ENCODE measurements around the gene SERTAD2.

The SERTAD2 gene

GRCh38 chr2:64607381-64608304 lies 46.1 kb downstream of the SERTAD2 start:
- no peak for DNase-seq (ENCODE audit: low read depth)

DNA sequence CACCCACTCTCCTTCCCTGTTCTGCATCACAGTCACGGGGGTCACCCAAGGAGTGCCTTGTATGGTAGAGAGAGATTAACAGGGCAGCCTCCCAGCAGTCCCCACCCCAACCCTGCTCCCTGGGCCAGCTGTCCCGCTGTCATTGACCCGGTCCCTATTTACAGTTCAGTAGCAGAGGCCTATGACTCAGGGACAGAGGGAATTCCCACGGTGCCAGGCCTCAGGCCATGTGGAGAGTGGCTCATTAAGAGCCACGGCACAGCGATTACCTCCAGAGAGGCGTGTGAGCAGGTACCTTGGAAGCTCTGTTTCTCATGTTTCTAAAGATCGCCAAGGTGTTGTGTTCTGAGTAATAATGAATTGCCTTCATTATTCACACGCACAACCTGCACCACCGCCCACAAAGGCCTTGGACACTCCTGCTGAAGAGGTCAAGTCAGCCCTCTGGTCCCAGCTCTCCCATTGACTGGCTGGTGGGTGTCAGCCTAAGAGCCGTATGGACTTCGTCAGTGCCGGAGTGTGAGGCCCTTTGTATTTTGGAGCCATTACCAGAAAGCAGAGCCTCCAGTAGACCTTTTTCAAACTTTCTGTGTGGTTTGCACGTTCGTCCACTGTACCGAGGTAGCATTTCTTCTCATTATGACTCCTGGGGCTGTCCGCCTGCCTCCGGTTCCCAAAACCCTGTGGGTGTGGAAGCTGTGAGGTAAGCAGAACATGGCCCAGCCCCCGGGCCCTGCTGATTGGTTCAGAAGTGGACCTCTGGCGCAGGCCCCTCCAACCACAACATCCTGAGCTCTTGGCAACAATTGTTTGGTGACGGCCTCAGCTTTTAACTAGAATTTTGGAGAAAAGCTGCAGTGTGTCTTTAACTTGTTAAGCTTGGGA lies 47.0 kb downstream of the SERTAD2 start:
- peak; percentile 71 for DNase-seq (ENCODE audit: low read depth)

- DNase-seq (ENCODE audit: low read depth), result no peak
These were observed 47.7 kb downstream of the SERTAD2 start for GRCh38 chr2:64605991-64606478.

GRCh38 chr2:64605026-64605471 lies 48.7 kb downstream of the SERTAD2 start:
- DNase-seq (ENCODE audit: low read depth), result no peak

DNA sequence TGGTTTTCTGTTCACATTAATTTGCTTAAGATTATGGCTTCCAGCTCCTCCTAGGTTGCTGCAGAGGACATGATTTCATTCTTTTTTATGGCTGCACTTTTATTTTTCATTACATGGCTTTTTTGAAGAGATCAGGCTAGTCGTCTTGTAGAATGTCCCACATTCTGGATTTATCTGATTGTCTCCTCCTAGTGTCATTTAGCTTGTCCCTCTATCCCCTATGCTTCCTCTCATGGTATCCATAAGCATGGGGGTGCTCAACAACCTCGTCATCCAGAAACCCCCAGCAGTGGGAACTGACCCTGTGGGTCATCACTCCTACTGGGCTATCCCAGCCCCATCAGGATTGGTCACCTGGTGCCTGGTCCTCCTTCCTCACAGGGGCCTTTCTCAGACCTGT lies 49.6 kb downstream of the SERTAD2 start:
- DNase-seq (ENCODE audit: low read depth), result no peak

DNA sequence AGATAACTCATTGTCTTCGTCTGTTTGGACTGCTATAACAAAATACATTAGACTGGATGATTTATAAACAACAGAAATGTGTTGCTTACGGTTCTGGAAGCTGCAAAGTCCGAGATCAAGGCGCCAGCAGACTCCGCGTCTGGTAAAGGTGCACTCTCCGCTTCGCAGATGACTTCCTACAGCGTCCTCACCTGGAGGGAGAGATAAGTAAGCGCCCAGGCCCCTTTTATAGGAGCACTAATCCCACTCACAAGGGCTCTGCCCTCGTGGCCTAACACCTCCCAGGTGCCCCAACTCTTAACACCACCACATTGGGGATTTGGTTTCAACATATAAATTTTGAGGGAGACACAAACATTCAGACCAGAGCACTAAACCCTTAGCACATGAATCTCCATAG lies 51.3 kb downstream of the SERTAD2 start:
- no peak for DNase-seq (ENCODE audit: low read depth)

DNA sequence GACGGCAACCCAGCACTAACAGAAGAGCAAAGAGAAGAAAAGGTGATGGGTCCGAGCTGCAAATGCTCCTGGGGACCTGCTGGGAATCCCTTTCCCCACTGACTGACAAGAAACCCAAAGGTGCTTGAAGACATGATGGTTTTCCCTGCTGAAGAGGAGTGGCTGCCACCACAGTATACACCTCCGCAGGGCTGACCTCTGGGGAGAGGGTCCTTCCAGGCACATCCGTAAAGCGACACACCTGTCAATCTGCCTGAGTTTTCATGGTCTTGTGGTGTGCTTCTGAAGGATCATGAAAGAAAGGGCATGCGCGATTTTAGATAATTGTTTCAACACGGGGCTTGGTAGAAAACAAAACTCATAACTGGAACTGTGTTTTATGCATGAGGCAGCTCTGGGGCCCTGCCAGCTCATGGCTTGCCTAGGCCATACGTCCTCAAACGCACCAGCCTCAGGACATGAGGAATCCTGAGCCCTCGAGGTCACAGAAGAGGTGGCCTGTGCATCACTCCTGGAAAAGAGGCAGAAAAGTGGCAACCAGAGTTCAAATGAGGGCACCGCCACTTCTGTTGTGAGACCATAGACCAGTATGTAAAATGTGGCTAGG lies 51.8 kb downstream of the SERTAD2 start:
- no peak for DNase-seq (ENCODE audit: low read depth)

GRCh38 chr2:64601034-64601754 lies 52.5 kb downstream of the SERTAD2 start:
- no peak for DNase-seq (ENCODE audit: low read depth)

GRCh38 chr2:64599469-64599868 lies 54.2 kb downstream of the SERTAD2 start:
- DNase-seq (ENCODE audit: low read depth), result no peak

DNA sequence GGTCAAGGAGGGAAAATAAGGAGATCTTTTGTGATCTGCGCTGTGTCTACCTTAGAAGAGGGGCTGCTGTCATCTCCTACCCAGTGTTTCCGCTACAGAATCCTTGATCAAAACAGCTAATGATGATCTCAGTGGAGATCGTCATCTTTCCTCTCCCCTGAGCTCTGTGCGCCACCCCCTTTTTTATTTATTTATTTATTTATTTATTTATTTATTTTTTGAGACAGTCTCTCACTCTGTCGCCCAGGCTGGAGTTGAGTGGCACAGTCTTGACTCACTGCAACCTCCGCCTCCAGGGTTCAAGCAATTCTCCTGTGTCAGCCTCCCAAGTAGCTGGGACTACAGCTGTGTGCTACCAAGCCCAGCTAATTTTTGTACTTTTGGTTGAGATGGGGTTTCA lies 55.5 kb downstream of the SERTAD2 start:
- no peak for DNase-seq (ENCODE audit: low read depth)

DNA sequence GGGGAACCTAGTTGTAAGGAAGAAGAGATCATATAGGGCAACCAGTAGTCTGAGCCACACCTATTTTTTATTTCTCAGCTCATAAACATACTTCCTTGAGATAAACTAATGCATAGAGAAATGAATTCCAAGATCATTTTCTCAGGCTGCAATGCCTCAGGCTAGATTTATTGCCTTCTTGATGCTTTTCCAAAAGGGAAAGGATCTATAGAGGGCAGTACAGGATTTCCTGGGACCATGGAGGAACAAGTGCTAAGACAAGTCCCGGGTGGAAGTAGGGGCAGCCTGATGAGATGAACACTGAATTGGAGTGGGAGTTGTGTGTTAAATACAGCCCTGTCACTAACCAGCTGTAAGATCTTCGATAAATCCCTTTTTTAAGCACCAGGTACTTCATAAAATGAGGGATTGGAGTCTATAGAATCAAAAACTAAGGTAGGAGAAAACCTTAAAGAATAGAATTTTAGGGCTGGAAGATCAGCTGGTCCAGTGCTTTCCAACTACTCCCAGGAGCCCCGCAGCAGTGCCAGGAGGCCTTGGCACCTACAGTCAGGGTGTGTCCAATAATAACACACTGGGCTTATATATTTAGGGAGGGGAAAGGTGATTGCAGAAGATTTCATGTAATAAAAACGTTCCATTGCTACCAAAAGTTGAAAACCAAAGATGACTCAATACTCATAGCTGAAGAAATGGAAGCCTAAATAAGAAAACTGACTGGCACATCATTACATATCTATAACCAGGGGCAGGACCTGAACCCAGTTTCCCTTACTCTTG lies 58.1 kb downstream of the SERTAD2 start:
- no peak for DNase-seq (ENCODE audit: low read depth)

- DNase-seq (ENCODE audit: low read depth), result no peak
These were observed 59.3 kb downstream of the SERTAD2 start for GRCh38 chr2:64594226-64594989.

- no peak for DNase-seq (ENCODE audit: low read depth)
These were observed 60.6 kb downstream of the SERTAD2 start for GRCh38 chr2:64593035-64593655.

DNA sequence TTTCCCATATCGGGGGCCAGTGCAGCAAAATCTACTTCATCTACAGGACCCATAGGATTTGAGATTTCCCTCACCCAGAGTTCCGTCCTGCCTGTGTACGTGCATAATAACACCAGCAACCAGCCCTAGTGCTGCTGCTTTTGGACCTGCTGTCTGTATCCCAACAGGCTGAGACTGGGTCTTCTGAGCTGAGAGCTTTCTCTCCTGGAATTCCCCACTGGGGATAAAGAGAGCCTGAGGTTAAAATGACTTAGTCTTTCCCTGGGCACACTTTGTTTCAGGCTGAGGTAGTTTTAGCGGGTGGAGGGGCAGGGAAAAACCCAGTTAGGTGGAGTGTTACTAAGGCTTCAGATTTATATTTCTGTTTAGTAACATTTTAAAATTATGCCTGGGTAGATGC lies 62.5 kb downstream of the SERTAD2 start:
- DNase-seq (ENCODE audit: low read depth), result no peak

DNA sequence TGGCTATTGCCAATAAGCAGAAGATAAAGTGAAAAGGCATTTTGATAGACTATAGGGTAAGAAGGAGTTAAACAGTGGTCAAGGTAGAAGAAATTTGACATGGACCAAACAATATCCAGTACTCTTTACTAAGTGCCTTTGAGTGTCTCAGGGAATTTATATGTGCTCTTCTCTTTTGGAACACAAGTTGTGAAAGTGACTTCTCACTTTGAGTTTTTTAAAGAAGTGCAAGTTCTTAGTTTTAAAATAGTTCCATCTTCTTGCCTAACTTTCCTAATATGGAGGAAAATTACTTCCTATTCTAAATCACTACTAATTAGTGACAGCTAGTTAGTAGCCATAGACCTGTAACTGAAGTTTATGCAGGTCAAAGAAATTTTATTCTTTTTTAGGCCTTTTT lies 66.2 kb downstream of the SERTAD2 start:
- DNase-seq (ENCODE audit: low read depth), result no peak

- no peak for DNase-seq (ENCODE audit: low read depth)
These were observed 66.7 kb downstream of the SERTAD2 start for GRCh38 chr2:64586883-64587481.

- no peak for DNase-seq (ENCODE audit: low read depth)
These were observed 67.7 kb downstream of the SERTAD2 start for GRCh38 chr2:64586054-64586453.

DNA sequence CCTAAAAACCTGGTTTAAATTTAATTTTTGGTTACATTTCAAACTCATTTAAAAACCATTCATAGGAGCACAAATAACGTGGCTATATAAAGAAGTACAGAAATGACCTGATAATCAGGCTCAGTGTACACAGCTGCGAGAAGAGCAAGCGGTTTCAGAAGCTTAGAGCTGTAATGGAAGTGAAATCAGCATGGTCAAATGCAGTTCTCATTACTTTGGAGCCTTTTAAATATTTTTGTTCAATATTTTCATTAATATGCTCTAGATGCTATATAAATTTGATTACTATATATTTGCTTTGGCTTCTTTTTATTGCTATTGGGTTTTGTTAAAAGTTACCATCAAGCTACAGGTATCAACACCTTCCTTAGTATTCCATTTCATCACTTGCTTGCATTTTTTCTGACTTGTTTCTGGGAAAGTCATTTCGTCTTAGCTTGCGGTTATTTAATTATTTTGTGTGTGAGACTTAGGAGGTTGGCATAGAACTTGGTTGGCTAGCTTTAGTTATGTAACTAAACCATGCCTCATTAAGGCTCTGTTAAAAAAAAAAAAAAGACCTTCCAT lies 70.9 kb downstream of the SERTAD2 start:
- DNase-seq (ENCODE audit: low read depth), result no peak
